ENCODE results near the gene PDZD2.

DNA sequence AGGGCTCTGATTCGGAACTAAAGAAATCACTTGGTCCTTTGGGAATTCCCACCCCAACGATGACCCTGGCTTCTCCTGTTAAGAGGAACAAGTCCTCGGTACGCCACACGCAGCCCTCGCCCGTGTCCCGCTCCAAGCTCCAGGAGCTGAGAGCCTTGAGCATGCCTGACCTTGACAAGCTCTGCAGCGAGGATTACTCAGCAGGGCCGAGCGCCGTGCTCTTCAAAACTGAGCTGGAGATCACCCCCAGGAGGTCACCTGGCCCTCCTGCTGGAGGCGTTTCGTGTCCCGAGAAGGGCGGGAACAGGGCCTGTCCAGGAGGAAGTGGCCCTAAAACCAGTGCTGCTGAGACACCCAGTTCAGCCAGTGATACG, 451.8 kb downstream of the PDZD2 start:
- TF ChIP-seq CTCF (IDR thresholded peaks at IDR 0.05) (no peak), POLR2A (IDR thresholded peaks at IDR 0.05) (no peak)

All from testis (tissue), 2 donors.